HepG2 (cell line): Measurements from ENCODE around the gene FEV. TPM values are rescaled to one million over a fixed set of nuclear protein-coding genes. Genes with fewer than 3 reads are reported as not detected.

Experiments used
- AGO1 ChIP-seq: fragments of 200-400 bp; formaldehyde crosslinking; IDR thresholded peaks from 2 replicates; pipeline ENCODE4 v1.6.1; 2017; ENCODE audit warnings: mild to moderate bottlenecking, low read depth, low read length, moderate library complexity; ENCODE audit not compliant: poor library complexity, severe bottlenecking
- CENPT ChIP-seq: sonication (generic); formaldehyde crosslinking; IDR thresholded peaks from 2 replicates; pipeline ENCODE4 v1.8.0; 2022; ENCODE audit warnings: low read depth, mild to moderate bottlenecking, moderate library complexity, missing genetic modification reagents
- GTF2F1 ChIP-seq: fragments of 150-350 bp; IDR thresholded peaks from 2 replicates; pipeline ENCODE4 v1.6.1; 2014; ENCODE audit warnings: low read length
- KLF11 ChIP-seq: IDR thresholded peaks from 2 replicates; pipeline ENCODE4 v1.6.1; 2016; ENCODE audit warnings: missing compliant biosample characterization
- MXI1 ChIP-seq: IDR thresholded peaks from 3 replicates; pipeline ENCODE4 v1.6.1; 2012; ENCODE audit warnings: low read depth, low read length, inconsistent platforms, borderline replicate concordance
- MZF1 ChIP-seq: sonication (generic); formaldehyde crosslinking; IDR thresholded peaks from 2 replicates; pipeline ENCODE4 v1.8.1; 2023; ENCODE audit warnings: mild to moderate bottlenecking, missing genetic modification reagents, borderline replicate concordance
- RBM39 ChIP-seq: fragments of 200-400 bp; formaldehyde crosslinking; IDR thresholded peaks from one replicate; pipeline ENCODE4 v1.6.1; 2018; ENCODE audit warnings: antibody characterized with exemption, mild to moderate bottlenecking, low read depth, low read length; ENCODE audit not compliant: poor library complexity, severe bottlenecking
- REPIN1 ChIP-seq: sonication (generic); formaldehyde crosslinking; IDR thresholded peaks from 2 replicates; pipeline ENCODE4 v1.8.0; 2022; ENCODE audit warnings: missing genetic modification reagents, low read depth, mild to moderate bottlenecking, borderline replicate concordance
- RFX1 ChIP-seq: fragments of 450-650 bp; IDR thresholded peaks from 2 replicates; pipeline ENCODE4 v1.6.1; 2017
- SAFB2 ChIP-seq: sonication (generic); formaldehyde crosslinking; IDR thresholded peaks from 2 replicates; pipeline ENCODE4 v1.5.1; 2020; ENCODE audit warnings: missing genetic modification reagents, low read depth, mild to moderate bottlenecking, borderline replicate concordance
- TAF15 ChIP-seq: fragments of 200-400 bp; formaldehyde crosslinking; IDR thresholded peaks from one replicate; pipeline ENCODE4 v1.6.1; 2018; ENCODE audit warnings: mild to moderate bottlenecking, low read depth, low read length; ENCODE audit not compliant: poor library complexity, severe bottlenecking
- YEATS2 ChIP-seq: sonication (generic); formaldehyde crosslinking; IDR thresholded peaks from 2 replicates; pipeline ENCODE4 v1.4.0; 2020; ENCODE audit warnings: missing genetic modification reagents, borderline replicate concordance
- ZNF224 ChIP-seq: sonication (generic); formaldehyde crosslinking; IDR thresholded peaks from 2 replicates; pipeline ENCODE4 v1.5.0; 2020; ENCODE audit warnings: mild to moderate bottlenecking, missing genetic modification reagents
- ZNF501 ChIP-seq: sonication (generic); formaldehyde crosslinking; IDR thresholded peaks from 2 replicates; pipeline ENCODE4 v1.5.1; 2020; ENCODE audit warnings: mild to moderate bottlenecking, moderate library complexity, missing genetic modification reagents
- ZNF598 ChIP-seq: sonication (generic); formaldehyde crosslinking; IDR thresholded peaks from 2 replicates; pipeline ENCODE4 v1.5.1; 2020; ENCODE audit warnings: mild to moderate bottlenecking, missing genetic modification reagents, borderline replicate concordance
- ZNF614 ChIP-seq: IDR thresholded peaks from 2 replicates; pipeline ENCODE4 v1.6.1; 2018; ENCODE audit warnings: missing biosample characterization, missing genetic modification reagents, inconsistent platforms, borderline replicate concordance
- polyA plus RNA-seq, 8 experiments: library from polyadenylated mRNA; depleted of rRNA in 3 of 8; stranded (reverse) in 7 of 8; unstranded in 1 of 8; fragments of >200 nt; fragmentation: Illumina TruSeq in 4 of 8; extraction: Trizol in 4 of 8; gene quantifications; 2 replicates each; pipeline versions ENCODE4 v1.2.1 to v1.2.3, GENCODE V29; 2011 to 2016; ENCODE audit warnings: low read depth in 4 of 8, missing spikeins in 1 of 8, mixed read lengths in 1 of 8; ENCODE audit not compliant: insufficient read depth in 1 of 8
- total RNA-seq, 5 experiments: library from RNA; depleted of rRNA; stranded (reverse); fragments of >200 nt; fragmentation: Illumina TruSeq; extraction: Trizol; gene quantifications; 2 replicates each; pipeline ENCODE4 v1.2.3, GENCODE V29; 2016; ENCODE audit warnings: low read depth in 1 of 5
- TF ChIP-seq, protein P1 (sequence below): sonication (generic); formaldehyde crosslinking; IDR thresholded peaks from 2 replicates; pipeline ENCODE4 v1.4.0; 2020; ENCODE audit warnings: missing genetic modification reagents, mild to moderate bottlenecking, borderline replicate concordance
- TF ChIP-seq, protein P2 (sequence below): sonication (generic); formaldehyde crosslinking; IDR thresholded peaks from 2 replicates; pipeline ENCODE4 v1.9.0; 2021; ENCODE audit warnings: mild to moderate bottlenecking, missing genetic modification reagents
- TF ChIP-seq, protein P3 (sequence below): sonication (generic); formaldehyde crosslinking; IDR thresholded peaks from 2 replicates; pipeline ENCODE4 v1.4.0; 2020; ENCODE audit warnings: missing genetic modification reagents, borderline replicate concordance

Gene FEV
- total and polyA plus RNA-seq, 2 of the 13 experiments (the other 11 are each of a cell fraction or from before 2014, with no cell fraction given) = not detected

- TF ChIP-seq RBM39 = peak; percentile 30
- TF ChIP-seq, protein P1, sequence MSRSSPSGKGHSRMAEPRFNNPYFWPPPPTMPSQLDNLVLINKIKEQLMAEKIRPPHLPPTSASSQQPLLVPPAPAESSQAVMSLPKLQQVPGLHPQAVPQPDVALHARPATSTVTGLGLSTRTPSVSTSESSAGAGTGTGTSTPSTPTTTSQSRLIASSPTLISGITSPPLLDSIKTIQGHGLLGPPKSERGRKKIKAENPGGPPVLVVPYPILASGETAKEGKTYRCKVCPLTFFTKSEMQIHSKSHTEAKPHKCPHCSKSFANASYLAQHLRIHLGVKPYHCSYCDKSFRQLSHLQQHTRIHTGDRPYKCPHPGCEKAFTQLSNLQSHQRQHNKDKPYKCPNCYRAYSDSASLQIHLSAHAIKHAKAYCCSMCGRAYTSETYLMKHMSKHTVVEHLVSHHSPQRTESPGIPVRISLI (CRISPR knock-in tag) = no peak
- TF ChIP-seq AGO1 = peak; percentile 32
- TF ChIP-seq ZNF501 (CRISPR knock-in tag) = 0 out of 2 replicates have a peak, but pooled peaks have one; percentile 22
- TF ChIP-seq ZNF598 (CRISPR knock-in tag) = 0 out of 2 replicates have a peak, but pooled peaks have one; percentile 63
- no peak for TF ChIP-seq YEATS2 (CRISPR knock-in tag)
- no peak for TF ChIP-seq TAF15
- peak; percentile 86; the same call in 1 of the 2 replicates for TF ChIP-seq SAFB2 (CRISPR knock-in tag)
- TF ChIP-seq REPIN1 (CRISPR knock-in tag) = peak; percentile 42; the same call in 1 of the 2 replicates
- TF ChIP-seq KLF11 (CRISPR knock-in tag) = no peak
- no peak for TF ChIP-seq RFX1
- TF ChIP-seq, protein P2, sequence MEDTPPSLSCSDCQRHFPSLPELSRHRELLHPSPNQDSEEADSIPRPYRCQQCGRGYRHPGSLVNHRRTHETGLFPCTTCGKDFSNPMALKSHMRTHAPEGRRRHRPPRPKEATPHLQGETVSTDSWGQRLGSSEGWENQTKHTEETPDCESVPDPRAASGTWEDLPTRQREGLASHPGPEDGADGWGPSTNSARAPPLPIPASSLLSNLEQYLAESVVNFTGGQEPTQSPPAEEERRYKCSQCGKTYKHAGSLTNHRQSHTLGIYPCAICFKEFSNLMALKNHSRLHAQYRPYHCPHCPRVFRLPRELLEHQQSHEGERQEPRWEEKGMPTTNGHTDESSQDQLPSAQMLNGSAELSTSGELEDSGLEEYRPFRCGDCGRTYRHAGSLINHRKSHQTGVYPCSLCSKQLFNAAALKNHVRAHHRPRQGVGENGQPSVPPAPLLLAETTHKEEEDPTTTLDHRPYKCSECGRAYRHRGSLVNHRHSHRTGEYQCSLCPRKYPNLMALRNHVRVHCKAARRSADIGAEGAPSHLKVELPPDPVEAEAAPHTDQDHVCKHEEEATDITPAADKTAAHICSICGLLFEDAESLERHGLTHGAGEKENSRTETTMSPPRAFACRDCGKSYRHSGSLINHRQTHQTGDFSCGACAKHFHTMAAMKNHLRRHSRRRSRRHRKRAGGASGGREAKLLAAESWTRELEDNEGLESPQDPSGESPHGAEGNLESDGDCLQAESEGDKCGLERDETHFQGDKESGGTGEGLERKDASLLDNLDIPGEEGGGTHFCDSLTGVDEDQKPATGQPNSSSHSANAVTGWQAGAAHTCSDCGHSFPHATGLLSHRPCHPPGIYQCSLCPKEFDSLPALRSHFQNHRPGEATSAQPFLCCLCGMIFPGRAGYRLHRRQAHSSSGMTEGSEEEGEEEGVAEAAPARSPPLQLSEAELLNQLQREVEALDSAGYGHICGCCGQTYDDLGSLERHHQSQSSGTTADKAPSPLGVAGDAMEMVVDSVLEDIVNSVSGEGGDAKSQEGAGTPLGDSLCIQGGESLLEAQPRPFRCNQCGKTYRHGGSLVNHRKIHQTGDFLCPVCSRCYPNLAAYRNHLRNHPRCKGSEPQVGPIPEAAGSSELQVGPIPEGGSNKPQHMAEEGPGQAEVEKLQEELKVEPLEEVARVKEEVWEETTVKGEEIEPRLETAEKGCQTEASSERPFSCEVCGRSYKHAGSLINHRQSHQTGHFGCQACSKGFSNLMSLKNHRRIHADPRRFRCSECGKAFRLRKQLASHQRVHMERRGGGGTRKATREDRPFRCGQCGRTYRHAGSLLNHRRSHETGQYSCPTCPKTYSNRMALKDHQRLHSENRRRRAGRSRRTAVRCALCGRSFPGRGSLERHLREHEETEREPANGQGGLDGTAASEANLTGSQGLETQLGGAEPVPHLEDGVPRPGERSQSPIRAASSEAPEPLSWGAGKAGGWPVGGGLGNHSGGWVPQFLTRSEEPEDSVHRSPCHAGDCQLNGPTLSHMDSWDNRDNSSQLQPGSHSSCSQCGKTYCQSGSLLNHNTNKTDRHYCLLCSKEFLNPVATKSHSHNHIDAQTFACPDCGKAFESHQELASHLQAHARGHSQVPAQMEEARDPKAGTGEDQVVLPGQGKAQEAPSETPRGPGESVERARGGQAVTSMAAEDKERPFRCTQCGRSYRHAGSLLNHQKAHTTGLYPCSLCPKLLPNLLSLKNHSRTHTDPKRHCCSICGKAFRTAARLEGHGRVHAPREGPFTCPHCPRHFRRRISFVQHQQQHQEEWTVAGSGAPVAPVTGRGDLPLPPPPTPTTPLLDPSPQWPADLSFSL = no peak
- no peak for TF ChIP-seq MZF1 (CRISPR knock-in tag)
- TF ChIP-seq ZNF614 (CRISPR knock-in tag) = no peak
- TF ChIP-seq, protein P3, sequence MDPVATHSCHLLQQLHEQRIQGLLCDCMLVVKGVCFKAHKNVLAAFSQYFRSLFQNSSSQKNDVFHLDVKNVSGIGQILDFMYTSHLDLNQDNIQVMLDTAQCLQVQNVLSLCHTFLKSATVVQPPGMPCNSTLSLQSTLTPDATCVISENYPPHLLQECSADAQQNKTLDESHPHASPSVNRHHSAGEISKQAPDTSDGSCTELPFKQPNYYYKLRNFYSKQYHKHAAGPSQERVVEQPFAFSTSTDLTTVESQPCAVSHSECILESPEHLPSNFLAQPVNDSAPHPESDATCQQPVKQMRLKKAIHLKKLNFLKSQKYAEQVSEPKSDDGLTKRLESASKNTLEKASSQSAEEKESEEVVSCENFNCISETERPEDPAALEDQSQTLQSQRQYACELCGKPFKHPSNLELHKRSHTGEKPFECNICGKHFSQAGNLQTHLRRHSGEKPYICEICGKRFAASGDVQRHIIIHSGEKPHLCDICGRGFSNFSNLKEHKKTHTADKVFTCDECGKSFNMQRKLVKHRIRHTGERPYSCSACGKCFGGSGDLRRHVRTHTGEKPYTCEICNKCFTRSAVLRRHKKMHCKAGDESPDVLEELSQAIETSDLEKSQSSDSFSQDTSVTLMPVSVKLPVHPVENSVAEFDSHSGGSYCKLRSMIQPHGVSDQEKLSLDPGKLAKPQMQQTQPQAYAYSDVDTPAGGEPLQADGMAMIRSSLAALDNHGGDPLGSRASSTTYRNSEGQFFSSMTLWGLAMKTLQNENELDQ (CRISPR knock-in tag) = no peak
- TF ChIP-seq MXI1 = no peak
- TF ChIP-seq ZNF224 (CRISPR knock-in tag) = no peak
- 0 out of 2 replicates have a peak, but pooled peaks have one; percentile 27 for TF ChIP-seq CENPT (CRISPR knock-in tag)
- no peak for TF ChIP-seq GTF2F1
These were observed 16.8 kb upstream of the FEV start (continued) for GRCh38 chr2:219001577-219002394.
